Prostate gland (tissue), 2 donors: ENCODE results near the gene EGLN1. TPM values are rescaled to one million over a fixed set of nuclear protein-coding genes. Genes with fewer than 3 reads are reported as not detected.
A peak's percentile ranks its signal among the peaks of the same experiment; 100 is the strongest.

Experiments
- DNase-seq: peaks from one replicate; pipeline ENCODE4 v3.0.0-alpha.2; 2019; ENCODE audit warnings: low spot score
- H3K27ac ChIP-seq, 2 donors: fragments of 200-600 bp; sonication (generic); 2 replicates each; pipeline ENCODE4 v1.5.1; 2017 to 2019
- H3K27me3 ChIP-seq: fragments of 200-600 bp; sonication (generic); replicated peaks from 2 replicates; pipeline ENCODE4 v1.5.1; 2019; ENCODE audit not compliant: insufficient read depth
- H3K36me3 ChIP-seq, 2 donors: fragments of 200-600 bp; sonication (generic); 1 replicate in 1 of 2; 2 replicates in 1 of 2; pipeline versions ENCODE4 v1.5.1 to v1.8.1; 2017 to 2019
- H3K4me1 ChIP-seq: fragments of 200-600 bp; sonication (generic); replicated peaks from 2 replicates; pipeline ENCODE4 v1.5.1; 2019
- H3K4me3 ChIP-seq, 2 donors: fragments of 200-600 bp; sonication (generic); 2 replicates each; pipeline ENCODE4 v1.5.1; 2017 to 2019
- H3K9me3 ChIP-seq: fragments of 200-600 bp; sonication (generic); 2 replicates; pipeline ENCODE4 v1.5.1; 2017
- CTCF ChIP-seq, 4 experiments: fragments of 200-600 bp in 2 of 4; fragments of 450-650 bp in 2 of 4; sonication (generic) in 2 of 4; IDR thresholded peaks; 1 replicate in 3 of 4; 2 replicates in 1 of 4; pipeline ENCODE4 v1.5.1; 2016 to 2019; ENCODE audit warnings: antibody characterized with exemption in 4 of 4, mild to moderate bottlenecking in 2 of 4, moderate library complexity in 2 of 4
- POLR2A ChIP-seq: fragments of 450-650 bp; IDR thresholded peaks from one replicate; pipeline ENCODE4 v1.6.1; 2016; ENCODE audit warnings: antibody characterized with exemption, mild to moderate bottlenecking
- POLR2AphosphoS5 ChIP-seq: sonication (generic); formaldehyde crosslinking; IDR thresholded peaks from one replicate; pipeline ENCODE4 v1.6.1; 2017; ENCODE audit warnings: antibody characterized with exemption
- WGBS: methylation state at CpG from one replicate; pipeline ENCODE4 v1.1.5; 2018; 5-methylcytosine and 5-hydroxymethylcytosine counted together
- intact Hi-C: fragments of 100-400 bp; cut with DNase I; formaldehyde crosslinking; loops from one replicate; pipeline ENCODE4 v1.14.2; 2022
- total RNA-seq, 2 donors: library from RNA; depleted of rRNA; stranded (reverse); fragments of >200 nt; gene quantifications; one replicate each; pipeline ENCODE4 v1.1.0, GENCODE V29; 2016

EGLN1 gene
- total RNA-seq, 2 donors from 2014 or later, result 32.2 to 61.5 TPM

- Histone ChIP-seq H3K4me1 (peaks cover 7% of the 10 kb centered on the region), H3K36me3 (no peaks in the 10 kb centered on the region), H3K27me3 (no peaks in the 10 kb centered on the region), H3K9me3 (no peaks in the 10 kb centered on the region), H3K4me3 (peak within 1 kb of the TSS; percentile 70 to 77), H3K27ac (peak within 1 kb of the TSS; percentile 76 to 87)
- intact Hi-C loops, result loop anchor here (5.0 kb wide), 3 partner anchors 84 to 189 kb away; partner anchors contain the start of genes EGLN1, GNPAT and TSNAX
- TF ChIP-seq POLR2AphosphoS5, result no peak
- no peak for TF ChIP-seq CTCF (IDR thresholded peaks at IDR 0.05)
- no peak for TF ChIP-seq POLR2A
- DNase-seq, result no peak
- WGBS, result under 1% methylated on average over 42 of the region's 43 CpGs
Observed at GRCh38 chr1:231338270-231339128, 83.6 kb downstream of the EGLN1 start, which contains the start of gene SPRTN. TSS of gene SPRTN (plus strand) at chr1:231338293. CDS start at chr1:231338384, 91 bp downstream.

- peak; percentile 99 for TF ChIP-seq POLR2AphosphoS5
- TF ChIP-seq CTCF (IDR thresholded peaks at IDR 0.05), result peak in 1 of 4 experiments; percentile 37
- peak; percentile 86 for TF ChIP-seq POLR2A
- Histone ChIP-seq H3K36me3 (no peaks in the 10 kb centered on the region), H3K9me3 (no peaks in the 10 kb centered on the region), H3K27me3 (no peaks in the 10 kb centered on the region), H3K4me3 (peak within 1 kb of the TSS; percentile 70 to 77), H3K4me1 (peaks cover 7% of the 10 kb centered on the region), H3K27ac (peak within 1 kb of the TSS; percentile 76 to 87)
- under 1% methylated on average over 70 of the region's 74 CpGs for WGBS
- DNase-seq, result peak; percentile 92
- intact Hi-C loops, result loop anchor here (5.0 kb wide), 3 partner anchors 85 to 190 kb away; partner anchors contain the start of genes EGLN1, GNPAT and TSNAX
Observed at GRCh38 chr1:231337472-231338269, 84.4 kb downstream of the EGLN1 start, which contains the start of gene EXOC8. TSS of gene EXOC8 (minus strand) at chr1:231337852. CDS start at chr1:231337745, 107 bp downstream.

- under 1% methylated on average over 30 of the region's 32 CpGs for WGBS
- H3K27ac ChIP-seq, result peak overlapping the region; percentile 63 to 76
- no peaks in the 10 kb centered on the region for H3K36me3 ChIP-seq
- H3K4me1 ChIP-seq, result peaks cover 7% of the 10 kb centered on the region
- TF ChIP-seq POLR2AphosphoS5, result no peak
- TF ChIP-seq CTCF (IDR thresholded peaks at IDR 0.05), result no peak
- no peak for TF ChIP-seq POLR2A
- H3K27me3 ChIP-seq, result no peaks in the 10 kb centered on the region
- H3K4me3 ChIP-seq, result peak overlapping the region; percentile 70 to 77
- intact Hi-C loops, result loop anchor here (5.0 kb wide), 3 partner anchors 85 to 190 kb away; partner anchors contain the start of genes EGLN1, GNPAT and TSNAX
- no peak for DNase-seq
- no peaks in the 10 kb centered on the region for H3K9me3 ChIP-seq
Observed at GRCh38 chr1:231337043-231337471, 85.0 kb downstream of the EGLN1 start.

- no peaks in the 10 kb centered on the region for H3K36me3 ChIP-seq
- peaks cover 7% of the 10 kb centered on the region for H3K4me1 ChIP-seq
- no peak for DNase-seq
- H3K4me3 ChIP-seq, result peak overlapping the region; percentile 70 to 77
- no peaks in the 10 kb centered on the region for H3K9me3 ChIP-seq
- H3K27me3 ChIP-seq, result no peaks in the 10 kb centered on the region
- no peak overlapping the region for H3K27ac ChIP-seq
- WGBS, result 52% methylated on average over 21 of the region's 21 CpGs
- intact Hi-C loops, result loop anchor here (5.0 kb wide), 3 partner anchors 86 to 191 kb away; partner anchors contain the start of genes EGLN1, GNPAT and TSNAX
- TF ChIP-seq POLR2AphosphoS5 (no peak), CTCF (IDR thresholded peaks at IDR 0.05) (no peak), POLR2A (no peak)
Observed at GRCh38 chr1:231335663-231336602, 86.2 kb downstream of the EGLN1 start.
